Measurements from ENCODE around the gene MECR. TPM values are rescaled to one million over a fixed set of nuclear protein-coding genes. Genes with fewer than 3 reads are reported as not detected.

Gene MECR, protein sequence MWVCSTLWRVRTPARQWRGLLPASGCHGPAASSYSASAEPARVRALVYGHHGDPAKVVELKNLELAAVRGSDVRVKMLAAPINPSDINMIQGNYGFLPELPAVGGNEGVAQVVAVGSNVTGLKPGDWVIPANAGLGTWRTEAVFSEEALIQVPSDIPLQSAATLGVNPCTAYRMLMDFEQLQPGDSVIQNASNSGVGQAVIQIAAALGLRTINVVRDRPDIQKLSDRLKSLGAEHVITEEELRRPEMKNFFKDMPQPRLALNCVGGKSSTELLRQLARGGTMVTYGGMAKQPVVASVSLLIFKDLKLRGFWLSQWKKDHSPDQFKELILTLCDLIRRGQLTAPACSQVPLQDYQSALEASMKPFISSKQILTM
- 19.2 to 23.2 TPM (median 20.7 TPM) in 5 replicates for total RNA-seq (2022; extraction: Qiagen RNA extraction)

GRCh38 chr1:29230553-29231378 is at the start of gene MECR:
Gene MECR, minus strand, starts transcription at chr1:29230934. Its CDS starts 28 bp downstream, at chr1:29230906.

GRCh38 chr1:29235955-29236711 is 5.4 kb upstream of the MECR start, which contains the start of gene PTPRU:
Gene PTPRU, plus strand, starts transcription at chr1:29236522. Its CDS starts 123 bp downstream, at chr1:29236645.

GRCh38 chr1:29181413-29182225 is 49.1 kb downstream of the MECR start, which contains the start of gene SRSF4:
Gene SRSF4, minus strand, starts transcription at chr1:29181900. Its CDS starts 148 bp downstream, at chr1:29181752.

Other genes starting within 250 kb of the MECR start
- 0.05 to 0.16 TPM (median 0.12 TPM) in 5 replicates for gene TMEM200B, start 107.0 kb downstream of the MECR start, total RNA-seq (2022; extraction: Qiagen RNA extraction)
- 42.9 to 50.4 TPM (median 45.9 TPM) in 5 replicates for gene SRSF4, start 49.0 kb downstream of the MECR start, total RNA-seq (2022; extraction: Qiagen RNA extraction)
- 6.0 to 8.9 TPM (median 7.0 TPM) in 5 replicates for gene PTPRU, start 5.6 kb upstream of the MECR start, total RNA-seq (2022; extraction: Qiagen RNA extraction)